Activated naive CD8-positive, alpha-beta T cell treated with anti-CD3 and anti-CD28 coated beads, Interleukin-2, amount 50 U/mL, for 16 hours (primary cell): ENCODE measurements around the gene GOLGA5.

Experiments used
- DNase-seq: peaks from one replicate; pipeline ENCODE4 v3.0.0-alpha.2; 2020; ENCODE audit warnings: low read depth, low spot score

The GOLGA5 gene

GRCh38 chr14:92877757-92878431 lies 83.8 kb downstream of the GOLGA5 start:
- no peak for DNase-seq

GRCh38 chr14:92880351-92880750 lies 86.2 kb downstream of the GOLGA5 start:
- no peak for DNase-seq

- DNase-seq = no peak
Observed at GRCh38 chr14:92880851-92881250, 86.7 kb downstream of the GOLGA5 start.

- no peak for DNase-seq
Observed at GRCh38 chr14:92883066-92883465, 89.0 kb downstream of the GOLGA5 start.

- no peak for DNase-seq
Observed at GRCh38 chr14:92884410-92884809, 90.3 kb downstream of the GOLGA5 start.

- no peak for DNase-seq
Observed at GRCh38 chr14:92885279-92886061, 91.4 kb downstream of the GOLGA5 start.

- no peak for DNase-seq
Observed at GRCh38 chr14:92886337-92886736, 92.2 kb downstream of the GOLGA5 start.

- DNase-seq = no peak
Observed at GRCh38 chr14:92887157-92887556, 93.1 kb downstream of the GOLGA5 start.

- DNase-seq = no peak
Observed at GRCh38 chr14:92888896-92889295, 94.8 kb downstream of the GOLGA5 start.
